ENCODE data around the gene DENND1A. TPM values are rescaled to one million over a fixed set of nuclear protein-coding genes. Genes with fewer than 3 reads are reported as not detected.

The DENND1A gene
- total RNA-seq, 2 donors from 2014 or later: 18.9 to 26.8 TPM

DNA sequence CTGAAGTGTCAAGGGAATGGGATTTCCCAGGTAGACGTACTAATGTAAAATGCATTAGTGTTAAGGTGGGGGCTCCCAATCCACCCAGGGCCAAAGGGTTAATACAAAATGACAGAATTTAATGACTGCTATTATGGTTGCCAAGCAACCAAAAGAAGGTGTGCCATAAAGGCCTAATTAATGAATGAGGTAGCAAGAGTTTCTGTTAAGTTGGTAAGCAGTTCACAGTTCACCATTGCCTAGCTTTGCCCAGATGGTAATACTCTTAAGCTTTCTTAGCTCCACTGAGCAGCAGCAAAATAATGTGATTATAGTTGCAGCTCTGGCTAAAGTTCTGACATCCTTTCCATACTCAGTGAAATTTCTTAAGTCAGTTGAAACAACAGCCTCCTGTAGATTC lies 211.7 kb downstream of the DENND1A start:
- intact Hi-C loops (cut with DNase I): no loop called here
- DNase-seq (ENCODE audit: low spot score): no peak
- H3K27ac ChIP-seq: no peak overlapping the region

DNA sequence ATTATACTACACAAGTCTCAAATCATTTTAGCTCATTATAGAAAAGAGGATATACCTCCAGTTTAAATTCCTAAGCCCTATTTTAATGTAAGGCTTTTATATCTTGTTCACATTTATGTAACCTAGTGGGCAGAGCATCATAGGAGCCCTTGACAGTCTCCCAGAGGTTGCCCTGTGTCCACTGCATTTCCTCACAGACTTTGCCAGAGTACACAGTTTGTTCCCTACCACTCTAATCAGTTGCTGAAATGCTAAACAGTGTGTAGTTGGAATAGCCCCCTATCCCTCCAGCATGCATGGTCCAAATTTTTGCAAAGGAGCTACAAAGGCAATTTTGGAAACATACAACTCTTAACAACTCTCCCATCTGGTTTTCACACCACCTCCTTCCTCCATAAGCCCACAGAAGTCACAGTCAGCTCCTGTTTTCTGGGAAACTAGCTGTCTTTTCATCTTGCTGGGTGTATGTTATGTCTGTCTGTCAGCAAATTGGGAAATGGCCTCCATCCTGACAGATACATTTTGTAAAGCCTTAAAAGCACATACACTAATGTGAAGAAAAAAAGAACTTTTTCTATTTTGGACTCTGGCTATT lies 212.2 kb downstream of the DENND1A start:
- Histone ChIP-seq H3K9me3 (no peaks in the 10 kb centered on the region), H3K4me1 (replicated peaks) (no peaks in the 10 kb centered on the region), H3K36me3 (no peaks in the 10 kb centered on the region), H3K27me3 (replicated peaks; ENCODE audit: insufficient read depth) (no peaks in the 10 kb centered on the region), H3K4me3 (no peak overlapping the region), H3K27ac (no peak overlapping the region)
- TF ChIP-seq POLR2A (IDR thresholded peaks at IDR 0.05): no peak
- TF ChIP-seq, protein P1, sequence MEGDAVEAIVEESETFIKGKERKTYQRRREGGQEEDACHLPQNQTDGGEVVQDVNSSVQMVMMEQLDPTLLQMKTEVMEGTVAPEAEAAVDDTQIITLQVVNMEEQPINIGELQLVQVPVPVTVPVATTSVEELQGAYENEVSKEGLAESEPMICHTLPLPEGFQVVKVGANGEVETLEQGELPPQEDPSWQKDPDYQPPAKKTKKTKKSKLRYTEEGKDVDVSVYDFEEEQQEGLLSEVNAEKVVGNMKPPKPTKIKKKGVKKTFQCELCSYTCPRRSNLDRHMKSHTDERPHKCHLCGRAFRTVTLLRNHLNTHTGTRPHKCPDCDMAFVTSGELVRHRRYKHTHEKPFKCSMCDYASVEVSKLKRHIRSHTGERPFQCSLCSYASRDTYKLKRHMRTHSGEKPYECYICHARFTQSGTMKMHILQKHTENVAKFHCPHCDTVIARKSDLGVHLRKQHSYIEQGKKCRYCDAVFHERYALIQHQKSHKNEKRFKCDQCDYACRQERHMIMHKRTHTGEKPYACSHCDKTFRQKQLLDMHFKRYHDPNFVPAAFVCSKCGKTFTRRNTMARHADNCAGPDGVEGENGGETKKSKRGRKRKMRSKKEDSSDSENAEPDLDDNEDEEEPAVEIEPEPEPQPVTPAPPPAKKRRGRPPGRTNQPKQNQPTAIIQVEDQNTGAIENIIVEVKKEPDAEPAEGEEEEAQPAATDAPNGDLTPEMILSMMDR (IDR thresholded peaks at IDR 0.05): no peak
- TF ChIP-seq POLR2AphosphoS5 (IDR thresholded peaks at IDR 0.05): no peak
- intact Hi-C loops (cut with DNase I): no loop called here
- no peak for DNase-seq (ENCODE audit: low spot score)

More for the DNA sequence above, 211.7 kb downstream of the DENND1A start:
- H3K36me3 ChIP-seq: no peaks in the 10 kb centered on the region
- WGBS: 97% methylated on average over 1 of the region's 1 CpG
- H3K27me3 ChIP-seq (replicated peaks; ENCODE audit: insufficient read depth): no peaks in the 10 kb centered on the region
- no peaks in the 10 kb centered on the region for H3K9me3 ChIP-seq
- TF ChIP-seq POLR2A (IDR thresholded peaks at IDR 0.05) (no peak), POLR2AphosphoS5 (IDR thresholded peaks at IDR 0.05) (no peak)
- TF ChIP-seq, protein P1 (IDR thresholded peaks at IDR 0.05): no peak
- H3K4me1 ChIP-seq (replicated peaks): no peaks in the 10 kb centered on the region
- H3K4me3 ChIP-seq: no peak overlapping the region

DNA sequence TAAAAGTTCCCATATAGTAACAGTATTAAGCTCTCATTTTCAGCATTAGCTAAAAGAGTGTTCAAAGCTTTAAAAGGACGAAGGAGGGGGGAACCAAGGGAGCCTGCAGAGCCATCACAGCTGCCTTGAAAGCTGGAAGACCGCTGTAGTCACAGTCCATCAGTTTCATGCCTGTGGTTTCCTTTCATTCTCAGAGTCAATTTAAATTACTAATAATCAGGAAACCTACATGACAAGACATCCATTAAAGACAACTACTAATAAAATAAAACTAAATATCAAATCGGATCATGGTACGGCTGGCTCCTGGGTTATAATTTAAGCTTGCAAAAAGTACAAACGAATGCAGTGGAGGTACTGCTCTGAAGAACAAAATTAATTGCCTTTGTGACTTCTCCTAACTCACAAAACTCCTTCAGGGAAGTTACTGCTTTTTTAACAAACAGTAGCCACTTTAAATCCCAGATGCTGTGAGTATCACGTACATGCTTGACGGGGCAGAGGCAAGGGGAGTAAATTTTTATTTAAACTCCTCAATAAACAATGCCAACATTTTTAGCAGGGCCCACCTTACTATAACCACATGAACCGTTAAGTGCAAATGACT lies 213.5 kb downstream of the DENND1A start:
- no peak for TF ChIP-seq POLR2AphosphoS5 (IDR thresholded peaks at IDR 0.05)
- TF ChIP-seq POLR2A (IDR thresholded peaks at IDR 0.05): no peak
- TF ChIP-seq, protein P1 (IDR thresholded peaks at IDR 0.05): no peak
- Histone ChIP-seq H3K4me1 (replicated peaks) (no peaks in the 10 kb centered on the region), H3K36me3 (no peaks in the 10 kb centered on the region), H3K27ac (no peak overlapping the region), H3K4me3 (no peak overlapping the region), H3K27me3 (replicated peaks; ENCODE audit: insufficient read depth) (no peaks in the 10 kb centered on the region), H3K9me3 (no peaks in the 10 kb centered on the region)
- 83% methylated on average over 8 of the region's 8 CpGs for WGBS
- intact Hi-C loops (cut with DNase I): no loop called here
- DNase-seq (ENCODE audit: low spot score): no peak

DNA sequence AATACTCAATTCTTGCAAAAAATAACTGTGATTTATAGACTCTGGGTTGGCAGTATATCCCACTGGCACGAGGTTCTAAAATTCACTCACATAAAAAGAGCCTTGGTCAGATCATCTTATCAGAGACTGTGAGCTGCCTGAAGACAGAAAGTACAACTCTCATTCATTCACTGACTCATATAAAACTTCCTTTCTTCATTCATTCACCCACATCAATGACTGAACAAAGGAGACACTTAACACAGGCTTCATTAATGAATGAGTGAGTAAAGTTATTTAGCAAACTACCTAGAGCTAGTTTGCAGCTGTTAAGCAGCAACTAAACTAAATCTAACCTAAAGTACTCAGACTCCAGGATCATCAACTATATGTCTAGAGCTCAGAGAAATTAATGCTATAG lies 214.7 kb downstream of the DENND1A start:
- 70% methylated on average over 1 of the region's 1 CpG for WGBS
- Histone ChIP-seq H3K4me3 (no peak overlapping the region), H3K27ac (no peak overlapping the region), H3K4me1 (replicated peaks) (no peaks in the 10 kb centered on the region), H3K9me3 (no peaks in the 10 kb centered on the region), H3K36me3 (no peaks in the 10 kb centered on the region), H3K27me3 (replicated peaks; ENCODE audit: insufficient read depth) (no peaks in the 10 kb centered on the region)
- TF ChIP-seq, protein P1 (IDR thresholded peaks at IDR 0.05): no peak
- no peak for TF ChIP-seq POLR2A (IDR thresholded peaks at IDR 0.05)
- no peak for TF ChIP-seq POLR2AphosphoS5 (IDR thresholded peaks at IDR 0.05)
- intact Hi-C loops (cut with DNase I): no loop called here
- DNase-seq (ENCODE audit: low spot score): no peak

DNA sequence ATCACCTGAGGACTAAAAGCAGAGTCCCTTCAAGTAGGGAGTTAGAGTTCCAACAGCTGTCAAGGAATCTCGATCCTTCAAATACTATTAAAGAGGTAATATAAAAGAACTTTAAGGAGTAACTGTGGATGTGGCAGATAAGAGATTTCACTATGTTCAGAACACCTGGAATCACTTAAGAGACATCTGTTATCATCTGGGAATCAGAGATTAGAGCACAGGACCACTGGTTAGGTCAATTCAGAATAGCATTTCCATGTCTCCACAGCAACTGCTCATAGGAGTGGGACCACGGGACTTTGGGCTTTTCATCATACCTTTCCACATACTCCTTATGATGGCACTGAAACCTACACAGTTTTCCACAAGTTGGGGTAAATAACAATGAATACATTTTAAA lies 216.6 kb downstream of the DENND1A start:
- Histone ChIP-seq H3K36me3 (no peaks in the 10 kb centered on the region), H3K4me1 (replicated peaks) (no peaks in the 10 kb centered on the region), H3K27me3 (replicated peaks; ENCODE audit: insufficient read depth) (no peaks in the 10 kb centered on the region), H3K9me3 (no peaks in the 10 kb centered on the region), H3K4me3 (no peak overlapping the region), H3K27ac (no peak overlapping the region)
- 68% methylated on average over 2 of the region's 2 CpGs for WGBS
- TF ChIP-seq POLR2AphosphoS5 (IDR thresholded peaks at IDR 0.05): no peak
- TF ChIP-seq, protein P1 (IDR thresholded peaks at IDR 0.05): no peak
- no peak for TF ChIP-seq POLR2A (IDR thresholded peaks at IDR 0.05)
- intact Hi-C loops (cut with DNase I): no loop called here
- no peak for DNase-seq (ENCODE audit: low spot score)
